GM10847 (cell line): ENCODE data around the gene SLC25A1.
A peak's percentile ranks its signal among the peaks of the same experiment; 100 is the strongest.

Source experiments
- POLR2A ChIP-seq: IDR thresholded peaks from 2 replicates; pipeline ENCODE4 v1.6.1; 2011; ENCODE audit not compliant: insufficient read length; ENCODE audit errors: extremely low read depth

The SLC25A1 gene

GRCh38 chr22:19178657-19179496, at the start of gene SLC25A1:
Gene SLC25A1 (minus strand): TSS chr22:19178736. CDS start chr22:19178673, 63 bp downstream.
- TF ChIP-seq POLR2A: peak; percentile 6

GRCh38 chr22:19228179-19228578, 49.6 kb upstream of the SLC25A1 start:
- no peak for TF ChIP-seq POLR2A

- TF ChIP-seq POLR2A: no peak
These were observed 47.9 kb upstream of the SLC25A1 start for GRCh38 chr22:19226428-19226827.

GRCh38 chr22:19225560-19225959, 47.0 kb upstream of the SLC25A1 start:
- no peak for TF ChIP-seq POLR2A

- TF ChIP-seq POLR2A: no peak
These were observed 46.4 kb upstream of the SLC25A1 start for GRCh38 chr22:19224985-19225384.

GRCh38 chr22:19224557-19224956, 46.0 kb upstream of the SLC25A1 start:
- TF ChIP-seq POLR2A: no peak

- no peak for TF ChIP-seq POLR2A
These were observed 45.1 kb upstream of the SLC25A1 start for GRCh38 chr22:19223617-19224016.

- no peak for TF ChIP-seq POLR2A
These were observed 44.6 kb upstream of the SLC25A1 start for GRCh38 chr22:19223110-19223509.

- TF ChIP-seq POLR2A: no peak
These were observed 43.9 kb upstream of the SLC25A1 start for GRCh38 chr22:19222242-19223005.

- no peak for TF ChIP-seq POLR2A
These were observed 42.3 kb upstream of the SLC25A1 start for GRCh38 chr22:19220867-19221266.

- TF ChIP-seq POLR2A: no peak
These were observed 40.2 kb upstream of the SLC25A1 start for GRCh38 chr22:19218541-19219233.

GRCh38 chr22:19216579-19216978, 38.0 kb upstream of the SLC25A1 start:
- TF ChIP-seq POLR2A: no peak

GRCh38 chr22:19215360-19215759, 36.8 kb upstream of the SLC25A1 start:
- no peak for TF ChIP-seq POLR2A

GRCh38 chr22:19214078-19214473, 35.5 kb upstream of the SLC25A1 start:
- TF ChIP-seq POLR2A: no peak

- no peak for TF ChIP-seq POLR2A
These were observed 35.0 kb upstream of the SLC25A1 start for GRCh38 chr22:19213442-19214077.
